DMS153 treated with DMSO at 0.1 percent for 48 hours (cell line): ENCODE data around the gene BORCS6.
A peak's percentile ranks its signal among the peaks of the same experiment; 100 is the strongest.

Source experiments
- DNase-seq: peaks from one replicate; lab custom pipeline; 2025; ENCODE audit not compliant: unreplicated experiment; lab: John Stamatoyannopoulos, UW

Gene BORCS6

GRCh38 chr17:8155996-8156245 lies 34.1 kb downstream of the BORCS6 start:
- DNase-seq, result no peak

GRCh38 chr17:8155231-8155995 lies 34.6 kb downstream of the BORCS6 start:
- no peak for DNase-seq

- DNase-seq, result no peak
Observed at GRCh38 chr17:8154608-8155155, 35.3 kb downstream of the BORCS6 start.

- DNase-seq, result no peak
Observed at GRCh38 chr17:8153957-8154607, 35.9 kb downstream of the BORCS6 start.

GRCh38 chr17:8153525-8153956 lies 36.4 kb downstream of the BORCS6 start:
- DNase-seq, result no peak

- no peak for DNase-seq
Observed at GRCh38 chr17:8153031-8153451, 36.9 kb downstream of the BORCS6 start.

GRCh38 chr17:8152112-8152775 lies 37.7 kb downstream of the BORCS6 start, which contains the start of gene PER1:
Gene PER1 (minus strand): TSS chr17:8152404. CDS start chr17:8150706, 1,698 bp downstream.
- DNase-seq, result peak; percentile 29

- DNase-seq, result no peak
Observed at GRCh38 chr17:8151641-8152111, 38.3 kb downstream of the BORCS6 start.

GRCh38 chr17:8151120-8151640 lies 38.8 kb downstream of the BORCS6 start:
- no peak for DNase-seq

GRCh38 chr17:8150194-8151119 lies 39.5 kb downstream of the BORCS6 start:
- no peak for DNase-seq

GRCh38 chr17:8149419-8150193 lies 40.4 kb downstream of the BORCS6 start:
- no peak for DNase-seq

- DNase-seq, result no peak
Observed at GRCh38 chr17:8148560-8148959, 41.4 kb downstream of the BORCS6 start.

GRCh38 chr17:8147805-8148404 lies 42.1 kb downstream of the BORCS6 start:
- DNase-seq, result no peak

- no peak for DNase-seq
Observed at GRCh38 chr17:8147141-8147804, 42.7 kb downstream of the BORCS6 start.

- no peak for DNase-seq
Observed at GRCh38 chr17:8146381-8147140, 43.4 kb downstream of the BORCS6 start.

- no peak for DNase-seq
Observed at GRCh38 chr17:8145811-8146210, 44.2 kb downstream of the BORCS6 start.

GRCh38 chr17:8144401-8145231 lies 45.4 kb downstream of the BORCS6 start:
- no peak for DNase-seq
